ENCODE data around the gene RGS7.

DNA sequence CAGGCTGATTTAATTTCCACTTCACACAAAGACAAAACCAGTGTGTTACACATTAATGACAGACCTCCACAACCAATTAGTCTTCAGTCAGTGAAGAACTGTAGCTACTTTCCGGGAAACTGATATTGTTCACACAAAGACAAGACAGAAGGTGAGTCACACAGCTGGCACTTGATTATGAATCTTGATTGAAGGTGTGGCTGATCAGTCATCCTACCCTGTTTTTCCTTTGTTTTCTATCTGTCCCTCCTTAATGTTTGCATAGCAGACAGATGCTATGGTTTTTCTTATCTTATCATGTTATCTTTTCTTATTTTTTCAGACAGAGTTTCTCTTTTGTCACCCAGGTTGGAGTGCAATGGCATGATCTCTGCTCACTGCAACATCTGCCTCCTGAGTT, 560.0 kb downstream of the RGS7 start:
- TF ChIP-seq, protein P1, sequence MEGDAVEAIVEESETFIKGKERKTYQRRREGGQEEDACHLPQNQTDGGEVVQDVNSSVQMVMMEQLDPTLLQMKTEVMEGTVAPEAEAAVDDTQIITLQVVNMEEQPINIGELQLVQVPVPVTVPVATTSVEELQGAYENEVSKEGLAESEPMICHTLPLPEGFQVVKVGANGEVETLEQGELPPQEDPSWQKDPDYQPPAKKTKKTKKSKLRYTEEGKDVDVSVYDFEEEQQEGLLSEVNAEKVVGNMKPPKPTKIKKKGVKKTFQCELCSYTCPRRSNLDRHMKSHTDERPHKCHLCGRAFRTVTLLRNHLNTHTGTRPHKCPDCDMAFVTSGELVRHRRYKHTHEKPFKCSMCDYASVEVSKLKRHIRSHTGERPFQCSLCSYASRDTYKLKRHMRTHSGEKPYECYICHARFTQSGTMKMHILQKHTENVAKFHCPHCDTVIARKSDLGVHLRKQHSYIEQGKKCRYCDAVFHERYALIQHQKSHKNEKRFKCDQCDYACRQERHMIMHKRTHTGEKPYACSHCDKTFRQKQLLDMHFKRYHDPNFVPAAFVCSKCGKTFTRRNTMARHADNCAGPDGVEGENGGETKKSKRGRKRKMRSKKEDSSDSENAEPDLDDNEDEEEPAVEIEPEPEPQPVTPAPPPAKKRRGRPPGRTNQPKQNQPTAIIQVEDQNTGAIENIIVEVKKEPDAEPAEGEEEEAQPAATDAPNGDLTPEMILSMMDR (IDR thresholded peaks at IDR 0.05 in 4 of 5, conservative IDR thresholded peaks at IDR 0.05 in 1 of 5): no peak
- no peak for TF ChIP-seq POLR2A (IDR thresholded peaks at IDR 0.05)
